ENCODE results near the gene MBTD1.
A peak's percentile ranks its signal among the peaks of the same experiment; 100 is the strongest.
"Not testable (repeated sequence)": the region's sequence is repeated elsewhere in the genome, so short reads cannot be mapped to it uniquely, and the experiment has no call there.

MBTD1 gene

GRCh38 chr17:51259564-51260236 lies at the start of gene MBTD1:
Gene MBTD1, minus strand, starts transcription at chr17:51260049. Its CDS starts 34,888 bp downstream, at chr17:51225161.
- DNase-seq (ENCODE audit: low read depth), result peak; percentile 85

DNA sequence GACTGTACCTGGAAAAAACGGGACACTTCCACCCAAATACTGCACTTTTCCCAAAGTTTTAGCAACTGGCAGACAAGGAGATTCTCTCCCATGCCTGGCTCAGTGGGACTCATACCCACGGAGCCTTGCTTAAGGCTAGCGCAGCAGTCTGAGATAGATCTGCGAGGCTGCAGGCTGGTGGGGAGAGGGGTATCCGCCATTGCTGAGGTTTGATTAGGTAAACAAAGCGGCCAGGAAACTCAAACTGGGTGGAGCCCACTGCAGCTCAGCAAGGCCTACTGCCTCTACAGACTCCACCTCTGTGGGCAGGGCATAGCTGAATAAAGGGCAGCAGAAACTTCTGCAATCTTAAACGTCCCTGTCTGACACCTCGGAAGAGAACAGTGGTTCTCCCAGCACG lies 45.3 kb upstream of the MBTD1 start:
- DNase-seq (ENCODE audit: low read depth), result no peak

GRCh38 chr17:51299859-51300258 lies 40.0 kb upstream of the MBTD1 start:
- no peak for DNase-seq (ENCODE audit: low read depth)

- no peak for DNase-seq (ENCODE audit: low read depth)
Observed at GRCh38 chr17:51298508-51299371, 38.9 kb upstream of the MBTD1 start.

DNA sequence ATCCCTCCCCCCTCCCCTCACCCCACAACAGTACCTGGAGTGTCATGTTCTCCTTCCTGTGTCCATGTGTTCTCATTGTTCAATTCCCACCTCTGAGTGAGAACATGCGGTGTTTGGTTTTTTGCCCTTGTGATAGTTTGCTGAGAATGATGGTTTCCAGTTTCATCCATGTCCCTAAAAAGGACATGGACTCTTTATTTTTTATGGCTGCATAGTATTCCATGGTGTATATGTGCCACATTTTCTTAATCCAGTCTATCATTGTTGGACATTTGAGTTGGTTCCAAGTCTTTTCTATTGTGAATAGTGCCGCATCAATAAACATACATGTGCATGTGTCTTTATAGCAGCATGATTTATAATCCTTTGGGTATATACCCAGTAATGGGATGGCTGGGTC lies 34.5 kb upstream of the MBTD1 start:
- DNase-seq (ENCODE audit: low read depth), result not testable (repeated sequence)

DNA sequence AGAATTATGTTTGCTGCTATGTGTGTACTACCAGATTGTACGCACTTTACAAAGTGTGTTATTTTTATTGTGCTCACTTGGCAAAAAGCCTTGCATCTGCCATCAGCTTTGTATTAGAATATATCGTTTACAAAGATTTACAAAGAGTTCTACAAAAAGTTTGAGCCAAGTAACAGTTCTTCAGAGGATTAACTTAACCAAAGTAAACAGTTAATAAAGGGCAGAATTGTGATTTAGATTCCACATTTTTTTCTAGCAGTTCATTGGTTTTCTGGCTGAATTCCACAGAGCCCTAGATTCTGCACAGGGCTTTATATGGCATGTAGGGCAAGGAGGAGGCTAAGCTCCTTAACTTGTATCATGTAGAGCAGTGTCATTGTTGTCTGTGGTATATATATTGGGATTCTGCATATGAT lies 29.9 kb upstream of the MBTD1 start:
- DNase-seq (ENCODE audit: low read depth), result no peak

DNA sequence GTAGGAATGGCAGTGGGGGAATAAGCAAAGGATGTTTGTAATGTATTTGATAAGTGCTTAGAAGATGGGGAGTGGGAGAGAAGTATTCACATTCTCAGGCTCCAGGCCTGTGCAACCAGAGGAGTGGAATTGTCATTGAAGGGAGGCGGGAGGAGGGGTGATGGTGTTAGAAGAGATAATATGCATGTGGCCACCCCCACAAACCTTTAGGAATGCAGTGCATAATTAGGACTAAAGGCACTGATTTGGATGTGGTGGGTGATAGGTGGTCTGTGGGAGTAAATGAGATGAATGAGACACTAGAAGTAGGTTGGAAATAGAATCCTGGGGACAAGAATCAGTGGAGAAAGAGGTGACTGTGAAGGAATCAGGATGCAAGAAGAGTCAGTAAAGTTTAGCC lies 27.6 kb upstream of the MBTD1 start:
- no peak for DNase-seq (ENCODE audit: low read depth)

DNA sequence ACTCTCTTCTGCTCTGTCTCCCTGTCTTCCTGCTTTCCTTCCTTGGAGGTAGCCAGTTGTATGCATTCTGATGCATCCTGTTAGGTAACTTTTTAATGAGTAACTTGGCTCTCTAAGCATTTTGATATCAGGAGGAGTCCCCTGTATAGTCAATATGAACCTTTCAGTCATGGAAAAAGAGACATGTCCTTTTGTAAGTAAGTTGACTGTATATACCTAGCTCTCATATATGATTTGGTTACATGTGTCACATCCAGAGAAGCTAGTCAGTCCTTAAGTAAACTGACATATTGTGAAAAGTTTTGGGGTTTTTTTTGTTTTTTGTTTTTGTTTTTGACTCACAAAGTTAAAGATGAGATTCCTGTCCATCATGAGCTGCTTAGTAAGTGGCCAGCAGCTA lies 19.3 kb upstream of the MBTD1 start:
- DNase-seq (ENCODE audit: low read depth), result no peak

GRCh38 chr17:51275381-51275780 lies 15.5 kb upstream of the MBTD1 start:
- no peak for DNase-seq (ENCODE audit: low read depth)

DNA sequence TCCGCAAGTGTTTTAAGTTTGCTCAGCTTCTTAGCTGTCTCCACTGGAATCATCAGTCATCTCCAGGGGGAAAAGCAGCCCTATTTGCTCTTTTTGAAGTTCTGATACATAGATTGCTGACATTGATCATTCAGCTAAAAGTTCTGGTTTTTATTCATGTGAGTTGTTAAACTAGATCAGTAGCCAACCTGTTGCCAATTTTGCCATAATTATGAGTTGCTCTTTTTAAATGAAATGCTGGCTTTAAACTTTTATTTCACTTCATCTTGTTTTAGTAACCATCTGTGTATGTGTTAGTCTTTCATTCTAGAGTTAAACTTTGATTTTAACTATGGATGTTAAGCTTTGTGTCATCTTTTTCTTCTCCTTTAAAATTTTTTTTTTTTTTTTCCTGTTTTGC lies 13.0 kb upstream of the MBTD1 start:
- DNase-seq (ENCODE audit: low read depth), result no peak

DNA sequence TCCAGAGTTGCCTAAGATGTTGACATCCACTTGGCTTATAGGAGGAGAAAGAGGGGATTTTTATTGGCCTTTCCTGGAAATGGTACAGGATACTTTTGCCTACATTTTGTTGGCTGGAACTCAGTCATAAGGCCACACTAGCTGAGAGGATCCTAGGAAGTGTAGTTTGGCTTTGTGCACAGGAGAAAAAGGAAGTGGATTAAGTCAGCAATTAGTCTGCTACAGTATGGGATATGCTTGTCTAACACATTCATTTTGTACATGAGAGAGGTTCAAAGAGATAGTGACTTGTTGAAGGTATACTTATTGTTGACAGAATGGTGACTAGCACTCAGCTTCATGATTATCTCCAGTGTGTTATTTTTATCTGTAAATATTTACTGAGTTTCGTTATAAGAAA lies 10.8 kb upstream of the MBTD1 start:
- DNase-seq (ENCODE audit: low read depth), result no peak

- no peak for DNase-seq (ENCODE audit: low read depth)
Observed at GRCh38 chr17:51269991-51270390, 10.1 kb upstream of the MBTD1 start.

DNA sequence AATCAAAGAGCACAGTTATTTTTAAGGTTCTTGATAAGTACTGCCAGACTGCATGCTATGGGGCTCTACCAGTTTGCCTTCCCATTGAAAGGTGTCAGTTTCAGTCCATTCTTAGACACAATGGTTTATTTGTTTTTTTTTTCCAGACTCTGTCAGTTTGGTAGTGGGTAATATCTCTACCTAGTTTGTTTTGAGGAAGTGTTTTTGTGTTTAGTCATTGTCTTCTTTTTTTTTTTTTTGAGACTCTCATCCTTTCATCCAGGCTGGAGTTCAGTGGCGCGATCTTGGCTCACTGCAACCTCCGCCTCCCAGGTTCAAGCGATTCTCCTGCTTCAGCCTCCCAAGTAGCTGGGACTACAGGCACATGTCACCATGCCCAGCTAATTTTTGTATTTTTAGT lies 4.6 kb upstream of the MBTD1 start:
- DNase-seq (ENCODE audit: low read depth), result not testable (repeated sequence)

DNA sequence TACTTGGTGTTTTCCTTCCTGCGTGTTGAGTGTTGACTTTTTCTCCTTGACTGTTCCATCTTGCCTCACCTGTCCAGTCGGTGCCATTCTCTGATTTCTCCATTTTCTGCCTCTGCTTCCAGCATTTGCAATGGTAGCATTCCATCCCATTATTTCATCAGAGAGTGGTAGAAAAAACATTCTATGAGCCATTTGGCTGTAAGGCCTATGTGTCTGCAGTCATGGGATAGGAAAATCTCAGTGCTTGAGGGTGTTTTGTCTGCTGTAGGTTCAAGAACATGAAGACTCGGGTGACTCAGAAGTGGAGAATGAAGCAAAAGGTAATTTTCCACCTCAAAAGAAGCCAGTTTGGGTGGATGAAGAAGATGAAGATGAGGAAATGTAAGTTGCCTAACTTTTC lies 3.2 kb upstream of the MBTD1 start:
- DNase-seq (ENCODE audit: low read depth), result no peak

GRCh38 chr17:51261024-51261963 lies 1.4 kb upstream of the MBTD1 start:
- no peak for DNase-seq (ENCODE audit: low read depth)

DNA sequence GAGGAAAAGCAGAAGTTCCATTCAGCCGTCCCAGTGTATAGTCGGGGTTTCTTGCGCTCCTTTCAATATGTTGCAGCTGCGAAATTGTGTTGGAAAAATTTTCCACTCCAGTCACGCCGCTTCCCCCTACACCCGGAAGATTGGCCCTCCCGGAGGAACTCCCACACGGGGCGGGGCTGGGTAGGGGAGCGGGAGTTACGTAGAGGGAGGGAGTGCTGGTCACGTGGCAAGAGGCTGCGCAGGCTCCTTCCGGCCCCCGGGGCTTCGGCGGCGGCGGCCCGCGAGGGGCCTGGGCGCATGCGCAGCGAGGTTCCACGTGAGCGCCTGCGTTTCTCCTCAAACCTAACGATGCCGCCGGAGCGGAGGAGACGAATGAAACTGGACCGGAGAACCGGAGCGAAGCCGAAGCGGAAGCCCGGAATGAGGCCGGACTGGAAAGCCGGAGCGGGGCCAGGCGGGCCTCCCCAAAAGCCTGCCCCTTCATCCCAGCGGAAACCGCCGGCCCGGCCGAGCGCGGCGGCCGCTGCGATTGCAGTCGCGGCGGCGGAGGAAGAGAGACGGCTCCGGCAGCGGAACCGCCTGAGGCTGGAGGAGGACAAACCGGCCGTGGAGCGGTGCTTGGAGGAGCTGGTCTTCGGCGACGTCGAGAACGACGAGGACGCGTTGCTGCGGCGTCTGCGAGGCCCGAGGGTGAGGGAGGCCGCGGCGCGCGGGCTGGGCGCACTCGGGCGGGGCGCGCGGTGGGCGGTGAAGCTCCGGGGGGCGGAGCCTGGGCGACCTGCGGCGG lies 581 bp upstream of the MBTD1 start, which contains the start of gene UTP18:
UTP18 (plus strand) TSS at position 310 of the 787 bp plus-strand sequence; CDS start at position 349, 39 bp downstream.
- peak; percentile 90 for DNase-seq (ENCODE audit: low read depth)

DNA sequence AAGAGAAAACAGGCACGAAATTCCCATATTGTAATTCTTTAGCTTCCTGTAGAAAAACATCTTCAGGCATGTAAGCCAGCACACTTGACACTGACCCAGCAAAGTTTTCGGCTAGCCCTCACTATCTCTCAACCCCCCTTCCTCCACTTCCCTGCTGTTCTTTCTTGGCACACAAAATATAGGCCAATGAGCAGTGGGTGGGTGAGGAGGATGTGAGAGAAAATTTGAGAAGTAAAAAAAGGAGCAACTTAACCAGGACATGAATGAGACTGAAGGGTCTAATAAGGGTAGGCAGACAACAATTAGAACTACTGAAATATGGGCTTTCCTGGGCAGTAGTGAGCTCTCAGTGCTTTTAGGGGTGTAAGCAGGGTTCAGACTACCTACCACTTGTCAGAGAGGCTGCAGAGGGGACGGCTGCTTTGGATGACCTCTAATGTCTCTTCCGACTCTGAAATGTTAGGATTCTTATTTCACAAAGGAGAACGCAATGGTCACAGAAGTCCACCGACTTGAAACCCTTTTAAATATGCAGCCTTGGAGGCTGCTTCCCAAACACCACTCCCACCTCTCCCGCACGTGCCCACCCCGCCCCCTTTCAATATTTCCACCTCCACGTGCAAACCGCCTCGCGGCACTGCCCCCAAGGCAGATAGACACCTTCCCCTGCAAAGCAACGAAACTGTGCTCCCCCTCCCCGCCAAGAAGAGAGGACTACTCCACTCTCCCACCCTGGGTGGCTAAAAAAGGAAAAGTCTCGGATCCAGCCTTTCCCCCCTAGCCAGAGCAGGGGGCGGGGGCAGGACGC lies 889 bp downstream of the MBTD1 start:
- no peak for DNase-seq (ENCODE audit: low read depth)

- DNase-seq (ENCODE audit: low read depth), result no peak
Observed at GRCh38 chr17:51257150-51258081, 2.4 kb downstream of the MBTD1 start.

DNA sequence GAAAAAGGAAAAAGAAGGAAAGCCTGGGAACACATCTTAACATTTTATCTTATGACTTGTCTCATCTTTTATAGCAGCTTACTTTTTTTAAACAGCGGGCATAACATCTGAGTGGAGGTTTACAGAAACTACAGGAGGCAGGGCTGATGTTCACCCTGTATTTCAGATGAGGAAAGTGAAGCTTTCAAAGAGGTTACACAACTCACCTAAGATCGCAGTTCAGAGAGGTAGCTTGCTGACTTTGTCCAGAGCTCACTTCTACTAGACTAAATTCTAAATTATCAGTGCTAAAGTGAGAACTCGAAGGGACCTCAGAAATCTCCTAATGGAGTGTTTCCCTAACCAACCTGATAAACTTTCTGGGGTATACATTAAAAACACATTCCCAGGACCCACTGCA lies 3.7 kb downstream of the MBTD1 start:
- no peak for DNase-seq (ENCODE audit: low read depth)
